CD14-positive monocyte (primary cell): ENCODE measurements around the gene GALNT17. TPM values are rescaled to one million over a fixed set of nuclear protein-coding genes. Genes with fewer than 3 reads are reported as not detected.

ENCODE experiments used
- DNase-seq, 3 donors: peaks; one replicate each; pipeline ENCODE4 v3.0.0-alpha.2; 2011 to 2022
- H2AFZ ChIP-seq: 2 replicates; pipeline ENCODE4 v1.6.0; 2012; ENCODE audit warnings: mild to moderate bottlenecking, low read depth, low read length, inconsistent platforms; ENCODE audit not compliant: insufficient read depth, poor library complexity, severe bottlenecking
- H3K27ac ChIP-seq, 2 donors: 1 replicate in 1 of 2; 2 replicates in 1 of 2; pipeline ENCODE4 v1.5.1; 2012 to 2013; ENCODE audit warnings: low read length in 2 of 2, control low read depth in 1 of 2, inconsistent platforms in 1 of 2, low read depth in 1 of 2, mild to moderate bottlenecking in 1 of 2
- H3K27me3 ChIP-seq, 2 donors: one replicate each; pipeline versions ENCODE4 v1.6.0 to v1.6.1; 2011 to 2013; ENCODE audit warnings: low read length in 2 of 2; ENCODE audit not compliant: control insufficient read depth in 2 of 2, insufficient read depth in 2 of 2
- H3K36me3 ChIP-seq, 2 donors: replicated peaks in 1 of 2; 1 replicate in 1 of 2; 2 replicates in 1 of 2; pipeline versions ENCODE4 v1.5.1 to v1.6.1; 2012 to 2013; ENCODE audit warnings: low read length in 2 of 2, control low read depth in 1 of 2, inconsistent platforms in 1 of 2, mild to moderate bottlenecking in 1 of 2; ENCODE audit not compliant: insufficient read depth in 2 of 2, control insufficient read depth in 1 of 2
- H3K4me1 ChIP-seq, 2 donors: 1 replicate in 1 of 2; 2 replicates in 1 of 2; pipeline versions ENCODE4 v1.5.1 to v1.6.1; 2012 to 2013; ENCODE audit warnings: low read length in 2 of 2, control low read depth in 1 of 2, inconsistent platforms in 1 of 2, mild to moderate bottlenecking in 1 of 2, moderate library complexity in 1 of 2; ENCODE audit not compliant: insufficient read depth in 2 of 2, control insufficient read depth in 1 of 2
- H3K4me2 ChIP-seq: replicated peaks from 2 replicates; pipeline ENCODE3; 2012; ENCODE audit warnings: low read length, moderate library complexity, mild to moderate bottlenecking; ENCODE audit not compliant: poor library complexity, severe bottlenecking; ENCODE audit errors: extremely low read depth
- H3K4me3 ChIP-seq, 3 experiments: fragments of 200-600 bp in 1 of 3; sonication (generic) in 1 of 3; replicated peaks in 1 of 3; 1 replicate in 2 of 3; 2 replicates in 1 of 3; pipeline ENCODE4 v1.5.1; 2011 to 2013; ENCODE audit warnings: low read length in 3 of 3, mild to moderate bottlenecking in 3 of 3, control low read depth in 2 of 3, low read depth in 2 of 3, inconsistent platforms in 1 of 3, moderate library complexity in 1 of 3
- H3K79me2 ChIP-seq: 2 replicates; pipeline ENCODE4 v1.6.0; 2012; ENCODE audit warnings: mild to moderate bottlenecking, control low read depth, inconsistent platforms, low read length, moderate library complexity; ENCODE audit not compliant: insufficient read depth
- H3K9ac ChIP-seq: 2 replicates; pipeline ENCODE4 v1.6.0; 2017; ENCODE audit warnings: low read length, mild to moderate bottlenecking; ENCODE audit not compliant: insufficient read depth, poor library complexity, severe bottlenecking
- H3K9me3 ChIP-seq, 2 donors: replicated peaks in 1 of 2; 1 replicate in 1 of 2; 2 replicates in 1 of 2; pipeline versions ENCODE4 v1.5.1 to v1.6.1; 2012 to 2013; ENCODE audit warnings: low read length in 2 of 2, control low read depth in 1 of 2; ENCODE audit not compliant: control insufficient read depth in 1 of 2, insufficient read depth in 1 of 2
- H4K20me1 ChIP-seq: 2 replicates; pipeline ENCODE4 v1.6.0; 2012; ENCODE audit warnings: mild to moderate bottlenecking, low read length, control low read depth, moderate library complexity; ENCODE audit not compliant: insufficient read depth
- H3K27ac Mint-ChIP-seq, 7 donors: one replicate each; pipeline ENCODE4 v1.8.0; 2020; ENCODE audit warnings: mild to moderate bottlenecking in 7 of 7, mixed read lengths in 7 of 7, moderate library complexity in 6 of 7, inconsistent platforms in 2 of 7
- H3K27me3 Mint-ChIP-seq, 3 donors: one replicate each; pipeline ENCODE4 v1.8.0; 2021 to 2022; ENCODE audit warnings: low read depth in 3 of 3, mild to moderate bottlenecking in 3 of 3, mixed read lengths in 3 of 3, moderate library complexity in 3 of 3, inconsistent platforms in 1 of 3
- H3K36me3 Mint-ChIP-seq, 2 donors: one replicate each; pipeline ENCODE4 v1.8.0; 2020; ENCODE audit warnings: mixed read lengths in 2 of 2, inconsistent platforms in 1 of 2, mild to moderate bottlenecking in 1 of 2
- H3K4me1 Mint-ChIP-seq: one replicate; pipeline ENCODE4 v1.8.0; 2020; ENCODE audit warnings: mild to moderate bottlenecking, mixed read lengths
- H3K4me3 Mint-ChIP-seq, 2 donors: one replicate each; pipeline ENCODE4 v1.8.0; 2020; ENCODE audit warnings: mild to moderate bottlenecking in 2 of 2, mixed read lengths in 2 of 2, moderate library complexity in 1 of 2
- H3K9me3 Mint-ChIP-seq, 7 donors: one replicate each; pipeline ENCODE4 v1.8.0; 2020 to 2022; ENCODE audit warnings: mixed read lengths in 7 of 7, mild to moderate bottlenecking in 6 of 7, moderate library complexity in 6 of 7, inconsistent platforms in 2 of 7
- WGBS: methylation state at CpG from one replicate; pipeline ENCODE4 v1.1.5; 2013; ENCODE audit warnings: missing lambda C conversion rate; ENCODE audit not compliant: insufficient coverage; 5-methylcytosine and 5-hydroxymethylcytosine counted together
- intact Hi-C, 2 donors: fragments of 100-400 bp; cut with micrococcal nuclease; formaldehyde crosslinking; loops; one replicate each; pipeline versions ENCODE4 v1.15.0 to v1.15.1; 2023
- polyA plus RNA-seq, 3 donors: library from polyadenylated mRNA; depleted of rRNA in 1 of 3; unstranded in 2 of 3; stranded (reverse) in 1 of 3; fragments of 300-500 nt in 2 of 3; fragments of >200 nt in 1 of 3; fragmentation: Illumina TruSeq in 2 of 3; gene quantifications; 1 replicate in 2 of 3; 2 replicates in 1 of 3; pipeline ENCODE4 v1.2.3, GENCODE V29; 2012 to 2021
- TF ChIP-seq, protein P1 (sequence below): fragments of 200-600 bp; IDR thresholded peaks from one replicate; pipeline ENCODE4 v1.8.0; 2022; ENCODE audit warnings: antibody characterized with exemption, mild to moderate bottlenecking

GALNT17 gene
- polyA plus RNA-seq, 3 donors = not detected

GRCh38 chr7:71473366-71473967 lies 341.5 kb downstream of the GALNT17 start:
- H4K20me1 ChIP-seq = no peaks in the 10 kb centered on the region
- no peaks in the 10 kb centered on the region for H3K27me3 ChIP-seq
- no peaks in the 10 kb centered on the region for H3K4me1 Mint-ChIP-seq
- H2AFZ ChIP-seq = no peak overlapping the region
- TF ChIP-seq, protein P1, sequence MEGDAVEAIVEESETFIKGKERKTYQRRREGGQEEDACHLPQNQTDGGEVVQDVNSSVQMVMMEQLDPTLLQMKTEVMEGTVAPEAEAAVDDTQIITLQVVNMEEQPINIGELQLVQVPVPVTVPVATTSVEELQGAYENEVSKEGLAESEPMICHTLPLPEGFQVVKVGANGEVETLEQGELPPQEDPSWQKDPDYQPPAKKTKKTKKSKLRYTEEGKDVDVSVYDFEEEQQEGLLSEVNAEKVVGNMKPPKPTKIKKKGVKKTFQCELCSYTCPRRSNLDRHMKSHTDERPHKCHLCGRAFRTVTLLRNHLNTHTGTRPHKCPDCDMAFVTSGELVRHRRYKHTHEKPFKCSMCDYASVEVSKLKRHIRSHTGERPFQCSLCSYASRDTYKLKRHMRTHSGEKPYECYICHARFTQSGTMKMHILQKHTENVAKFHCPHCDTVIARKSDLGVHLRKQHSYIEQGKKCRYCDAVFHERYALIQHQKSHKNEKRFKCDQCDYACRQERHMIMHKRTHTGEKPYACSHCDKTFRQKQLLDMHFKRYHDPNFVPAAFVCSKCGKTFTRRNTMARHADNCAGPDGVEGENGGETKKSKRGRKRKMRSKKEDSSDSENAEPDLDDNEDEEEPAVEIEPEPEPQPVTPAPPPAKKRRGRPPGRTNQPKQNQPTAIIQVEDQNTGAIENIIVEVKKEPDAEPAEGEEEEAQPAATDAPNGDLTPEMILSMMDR = no peak
- H3K36me3 Mint-ChIP-seq = no peaks in the 10 kb centered on the region
- H3K27ac ChIP-seq = no peak overlapping the region
- H3K9me3 ChIP-seq = peaks cover 0 to 7% of the 10 kb centered on the region in 2 donors
- peaks cover 0 to 12% (median 10%) of the 10 kb centered on the region in 7 donors for H3K9me3 Mint-ChIP-seq
- no peak overlapping the region for H3K9ac ChIP-seq
- H3K36me3 ChIP-seq = no peaks in the 10 kb centered on the region
- DNase-seq = no peak
- 92% methylated on average over 2 of the region's 2 CpGs for WGBS
- H3K4me1 ChIP-seq = no peaks in the 10 kb centered on the region
- intact Hi-C loops = no loop called here
- H3K27me3 Mint-ChIP-seq = peaks cover 0 to 2% (median 0%) of the 10 kb centered on the region in 3 donors
- no peaks in the 10 kb centered on the region for H3K79me2 ChIP-seq
- H3K4me2 ChIP-seq = no peak overlapping the region
- no peak overlapping the region for H3K4me3 Mint-ChIP-seq
- H3K4me3 ChIP-seq = no peak overlapping the region
- H3K27ac Mint-ChIP-seq = no peak overlapping the region

- peaks cover 0 to 17% (median 4%) of the 10 kb centered on the region in 7 donors for H3K9me3 Mint-ChIP-seq
- H3K36me3 ChIP-seq = no peaks in the 10 kb centered on the region
- no peak for DNase-seq
- H3K36me3 Mint-ChIP-seq = no peaks in the 10 kb centered on the region
- H3K4me1 ChIP-seq = no peaks in the 10 kb centered on the region
- no peaks in the 10 kb centered on the region for H3K4me1 Mint-ChIP-seq
- H3K4me3 Mint-ChIP-seq = no peak overlapping the region
- H3K27ac ChIP-seq = no peak overlapping the region
- H3K4me2 ChIP-seq = no peak overlapping the region
- H4K20me1 ChIP-seq = no peaks in the 10 kb centered on the region
- 87% methylated on average over 3 of the region's 7 CpGs for WGBS
- H3K27me3 ChIP-seq = no peaks in the 10 kb centered on the region
- H3K27me3 Mint-ChIP-seq = peaks cover 0 to 2% (median 0%) of the 10 kb centered on the region in 3 donors
- TF ChIP-seq, protein P1 = no peak
- intact Hi-C loops = no loop called here
- H3K9ac ChIP-seq = no peak overlapping the region
- no peak overlapping the region for H3K4me3 ChIP-seq
- H3K9me3 ChIP-seq = peaks cover 0 to 12% of the 10 kb centered on the region in 2 donors
- H3K79me2 ChIP-seq = no peaks in the 10 kb centered on the region
- no peak overlapping the region for H2AFZ ChIP-seq
- H3K27ac Mint-ChIP-seq = no peak overlapping the region
These were observed 345.5 kb downstream of the GALNT17 start for GRCh38 chr7:71477441-71477840.
